ENCODE results near the gene RBM45.

Gene RBM45

DNA sequence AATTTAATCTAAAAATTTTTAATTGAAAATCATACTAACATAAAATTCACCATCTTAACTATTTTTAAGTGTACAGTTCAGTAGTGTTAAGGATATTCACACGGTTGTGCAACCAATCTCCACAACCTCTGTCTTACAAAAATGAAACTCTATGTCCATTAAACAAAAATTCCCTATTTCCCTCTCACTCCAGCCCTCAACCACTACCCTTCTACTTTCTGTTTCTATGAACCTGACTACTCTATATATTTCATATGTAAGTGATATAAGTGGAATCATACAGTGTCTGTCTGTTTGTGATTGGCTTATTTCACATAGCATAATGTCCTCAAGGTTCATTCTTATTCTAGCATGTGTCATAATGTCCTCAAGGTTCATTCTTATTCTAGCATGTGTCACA, 47.7 kb downstream of the RBM45 start:
- no peak for DNase-seq (ENCODE audit: low read depth in 2 of 2)

DNA sequence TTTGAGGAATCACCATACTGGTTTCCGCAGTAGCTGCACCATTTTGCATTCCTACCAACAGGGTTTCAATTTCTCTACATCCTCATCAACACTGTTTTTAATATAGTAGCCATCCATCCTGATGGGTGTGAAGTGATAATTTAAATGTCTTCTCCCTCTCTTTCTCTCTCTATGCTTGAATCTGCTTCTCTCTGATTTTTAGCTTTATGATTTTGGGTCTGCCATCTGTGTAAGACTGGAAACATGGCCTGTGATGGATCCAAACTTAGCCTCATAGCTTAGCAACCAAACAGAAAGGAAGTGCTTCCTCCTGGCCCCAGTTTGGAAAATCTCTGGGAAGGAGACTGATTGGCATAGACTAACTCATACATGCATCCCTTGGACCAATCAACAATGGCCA, 48.4 kb downstream of the RBM45 start:
- no peak for DNase-seq (ENCODE audit: low read depth in 2 of 2)

DNA sequence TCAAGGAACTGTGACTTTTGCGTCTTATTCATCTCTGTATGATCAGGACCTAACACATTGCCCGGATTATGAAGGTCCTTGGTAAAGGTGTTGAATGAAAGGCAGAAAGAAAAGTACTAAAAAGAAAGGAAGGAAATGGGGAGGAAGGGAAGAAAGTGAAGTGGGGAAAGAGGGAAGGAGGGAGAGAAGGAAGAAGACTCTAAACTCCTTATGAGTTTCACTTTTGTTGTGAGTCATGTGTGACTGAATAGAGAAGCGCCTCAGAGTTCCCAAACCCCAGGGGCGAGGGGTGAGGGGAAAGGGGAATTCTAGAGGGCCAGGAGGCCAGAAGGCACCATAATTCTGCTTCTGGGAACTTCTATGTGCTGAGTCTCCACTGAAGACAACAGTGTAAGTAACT, 51.2 kb downstream of the RBM45 start:
- DNase-seq (ENCODE audit: low read depth in 2 of 2): no peak

- DNase-seq (ENCODE audit: low read depth in 2 of 2): no peak
Measured at GRCh38 chr2:178163911-178164310, 51.7 kb downstream of the RBM45 start.

GRCh38 chr2:178173657-178174056, 61.4 kb downstream of the RBM45 start:
- DNase-seq (ENCODE audit: low read depth in 2 of 2): no peak

GRCh38 chr2:178177066-178177679, 64.9 kb downstream of the RBM45 start:
- peak; percentile 10 to 15 for DNase-seq (ENCODE audit: low read depth in 2 of 2)

Data from fibroblast of skin of left quadriceps (primary cell).